NCI-H1092 treated with DMSO at 0.1 percent for 48 hours (cell line): Measurements from ENCODE around the gene POLR2C.

Source experiments
- DNase-seq: peaks from one replicate; lab custom pipeline; 2025; lab: John Stamatoyannopoulos, UW

The POLR2C gene

DNA sequence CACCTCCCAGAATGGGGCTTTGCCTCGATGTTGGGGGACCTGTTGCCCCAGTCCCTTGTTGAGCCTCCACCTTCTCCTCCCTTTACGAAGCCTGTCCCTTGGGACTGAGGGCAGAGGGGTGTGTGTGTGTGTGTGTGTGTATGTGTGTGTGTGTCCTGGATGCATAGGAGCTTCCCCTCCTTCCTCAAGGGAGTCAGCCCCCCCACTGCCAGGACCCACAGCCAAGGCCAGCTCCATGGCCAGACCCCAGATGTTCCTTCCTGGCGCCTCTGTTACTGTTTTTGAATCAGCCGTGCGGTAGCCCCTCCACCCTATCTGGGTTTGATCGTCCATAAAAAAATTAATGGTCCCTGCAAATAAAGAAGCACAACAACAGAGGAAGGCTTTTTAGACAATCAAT lies 41.5 kb downstream of the POLR2C start:
- DNase-seq = no peak

- DNase-seq = no peak
Measured at GRCh38 chr16:57504491-57504890, 42.0 kb downstream of the POLR2C start.

- no peak for DNase-seq
Measured at GRCh38 chr16:57505169-57505568, 42.7 kb downstream of the POLR2C start.

DNA sequence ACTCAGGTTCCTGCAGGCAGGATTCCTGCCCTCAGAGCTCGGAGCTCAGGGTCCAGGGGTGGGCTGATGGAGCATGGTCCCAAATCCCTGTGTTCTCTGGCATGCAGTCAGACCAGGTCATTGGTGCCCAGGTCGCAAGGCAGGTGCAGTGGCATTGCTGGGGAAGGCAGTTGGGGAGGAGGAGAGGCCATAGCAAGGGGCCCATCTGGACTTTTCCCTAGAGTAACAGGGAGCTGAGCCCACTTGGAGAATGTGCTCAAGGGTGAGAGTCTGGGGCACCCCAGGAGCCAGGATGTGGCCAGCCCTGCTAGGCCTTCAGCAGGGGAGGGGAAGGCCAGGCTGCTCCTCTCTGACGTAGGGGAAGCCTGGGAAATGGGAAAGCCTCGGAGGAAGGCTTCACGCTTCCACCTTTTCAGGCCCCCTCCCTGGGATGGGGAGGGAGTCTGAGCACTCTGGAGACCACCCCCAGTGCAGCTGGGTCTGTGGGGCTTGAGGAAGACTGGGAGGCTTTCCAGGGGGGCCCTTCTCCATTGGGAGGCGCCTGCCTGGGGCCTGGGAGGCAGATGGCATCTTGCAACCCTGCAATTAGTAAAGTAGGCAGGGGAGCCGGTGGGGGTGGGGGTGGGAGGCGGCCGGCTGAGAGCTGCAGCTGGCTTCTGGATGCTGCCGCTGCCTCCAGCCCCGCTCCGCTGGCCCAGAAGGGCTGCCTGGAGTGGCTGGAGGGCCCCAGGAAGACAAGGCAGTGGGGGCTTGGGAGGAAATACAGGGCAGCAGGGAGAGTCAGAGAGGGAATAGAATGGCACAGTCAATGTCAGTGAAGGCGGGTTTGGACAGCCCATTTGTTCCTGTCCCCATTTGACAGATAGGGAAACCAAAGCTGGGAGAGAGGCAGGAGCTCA lies 44.9 kb downstream of the POLR2C start:
- DNase-seq = no peak

DNA sequence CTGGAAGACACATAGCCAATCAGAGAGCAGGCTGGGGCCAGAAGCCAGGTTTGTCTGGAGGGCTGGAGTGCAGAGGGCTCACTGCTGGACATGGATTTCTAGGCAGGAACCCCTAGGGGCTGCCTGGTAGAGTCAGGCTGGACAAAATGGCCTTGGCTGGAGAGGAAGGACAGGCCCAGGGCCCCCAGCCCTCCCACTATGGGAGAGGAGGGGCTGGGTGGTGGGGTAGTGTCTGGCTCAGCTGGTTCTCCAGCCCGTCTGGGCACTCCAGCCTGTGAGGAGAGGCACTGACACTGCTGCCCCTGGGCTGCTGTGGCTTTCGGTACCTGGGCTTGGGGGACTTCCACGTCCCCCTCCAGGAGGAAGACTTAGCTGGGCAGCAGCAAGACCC lies 45.6 kb downstream of the POLR2C start:
- no peak for DNase-seq

DNA sequence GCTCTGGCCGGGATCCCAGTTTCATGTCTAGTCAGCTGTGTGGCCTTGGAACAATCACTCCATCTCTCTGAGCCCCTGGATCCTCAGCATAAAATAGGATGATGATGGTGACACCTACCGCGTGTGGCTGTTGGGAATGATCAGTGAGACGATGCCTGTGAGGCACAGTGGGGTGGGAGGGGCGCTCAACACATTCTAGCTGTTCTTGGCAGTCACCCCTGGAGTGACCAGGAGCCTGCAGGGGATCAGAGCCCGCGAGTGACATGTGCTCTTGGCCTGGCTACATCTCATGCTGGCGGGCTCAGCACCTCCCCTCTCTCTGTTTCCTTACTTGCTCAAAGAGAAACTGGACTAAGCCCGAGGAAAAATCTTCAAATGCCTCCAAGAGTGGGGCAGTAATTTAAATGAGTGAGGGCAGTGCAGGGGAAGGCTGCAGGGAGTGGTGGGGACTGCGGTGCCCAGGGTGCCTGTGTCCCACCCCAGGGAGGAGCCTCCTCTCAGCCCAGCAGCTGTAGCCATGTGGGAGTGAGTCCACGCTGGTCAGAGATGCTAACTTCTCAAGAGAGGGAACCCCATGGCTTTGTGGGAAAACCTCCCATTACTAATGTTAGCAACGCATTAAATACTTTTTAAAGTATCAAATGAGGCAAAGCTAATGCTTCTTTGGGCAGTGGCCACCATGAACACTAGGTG lies 46.9 kb downstream of the POLR2C start:
- no peak for DNase-seq

DNA sequence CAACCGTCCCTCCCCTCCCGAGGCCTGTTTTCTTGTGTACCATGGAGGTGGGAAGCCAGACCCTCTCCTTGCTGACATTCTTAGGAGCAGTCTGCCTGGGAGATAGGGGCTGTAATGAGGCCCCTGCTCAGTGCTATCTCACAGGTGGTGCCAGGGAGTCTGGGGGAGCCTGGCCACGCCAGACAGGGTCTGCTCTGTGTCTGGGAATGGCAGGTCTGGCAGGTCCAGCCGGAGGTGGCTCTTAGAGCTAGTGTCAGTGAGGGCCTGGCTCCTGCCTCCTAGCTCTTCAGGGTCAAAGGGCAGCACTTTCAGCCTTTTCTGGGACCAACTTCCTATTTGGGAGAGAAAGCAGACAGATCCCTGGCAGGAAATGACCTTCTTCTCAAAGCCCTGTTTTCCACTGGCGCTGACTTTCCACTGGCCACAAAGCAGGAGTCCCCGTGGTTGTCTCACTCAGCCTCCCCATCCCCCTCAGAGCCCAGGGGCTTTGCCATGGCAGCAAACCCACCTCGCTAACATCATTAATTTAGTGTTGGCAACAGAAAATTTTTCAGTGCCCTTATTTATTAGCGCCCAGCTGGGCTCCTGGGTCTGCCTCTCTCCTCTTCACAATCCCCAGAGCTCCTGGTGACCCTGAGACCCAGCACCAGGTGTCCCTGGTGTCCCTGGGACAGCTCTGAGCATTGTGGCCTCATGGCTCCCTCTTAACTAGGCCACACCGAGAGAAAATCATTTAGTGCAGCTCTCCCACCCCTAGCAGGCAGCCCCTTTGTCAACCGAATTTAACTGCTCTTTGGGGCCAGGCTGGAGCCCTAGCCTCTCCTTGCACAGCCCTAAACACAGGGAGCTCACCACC lies 47.8 kb downstream of the POLR2C start:
- DNase-seq = no peak

- DNase-seq = no peak
Measured at GRCh38 chr16:57512296-57513001, 50.0 kb downstream of the POLR2C start.

- DNase-seq = no peak
Measured at GRCh38 chr16:57513371-57514102, 51.1 kb downstream of the POLR2C start.

DNA sequence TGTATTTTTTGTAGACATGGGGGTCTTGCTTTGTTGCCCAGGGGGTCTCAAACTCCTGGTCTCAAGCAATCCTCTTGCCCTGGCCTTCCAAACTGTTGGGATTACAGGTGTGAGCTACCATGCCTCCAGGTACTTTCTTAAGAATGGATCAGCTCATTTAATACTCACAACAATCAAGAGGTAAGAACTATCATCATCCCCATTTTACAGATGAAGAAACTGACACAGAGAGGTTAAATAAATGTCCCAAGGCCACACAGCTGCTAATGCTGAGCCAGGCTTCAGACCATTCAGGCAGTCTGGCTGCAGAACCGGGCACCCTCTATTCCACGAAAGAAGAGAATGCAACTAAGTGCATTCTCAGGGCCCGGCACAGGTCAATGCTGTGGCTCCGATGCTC lies 51.9 kb downstream of the POLR2C start:
- no peak for DNase-seq

- no peak for DNase-seq
Measured at GRCh38 chr16:57514791-57515600, 52.5 kb downstream of the POLR2C start.

DNA sequence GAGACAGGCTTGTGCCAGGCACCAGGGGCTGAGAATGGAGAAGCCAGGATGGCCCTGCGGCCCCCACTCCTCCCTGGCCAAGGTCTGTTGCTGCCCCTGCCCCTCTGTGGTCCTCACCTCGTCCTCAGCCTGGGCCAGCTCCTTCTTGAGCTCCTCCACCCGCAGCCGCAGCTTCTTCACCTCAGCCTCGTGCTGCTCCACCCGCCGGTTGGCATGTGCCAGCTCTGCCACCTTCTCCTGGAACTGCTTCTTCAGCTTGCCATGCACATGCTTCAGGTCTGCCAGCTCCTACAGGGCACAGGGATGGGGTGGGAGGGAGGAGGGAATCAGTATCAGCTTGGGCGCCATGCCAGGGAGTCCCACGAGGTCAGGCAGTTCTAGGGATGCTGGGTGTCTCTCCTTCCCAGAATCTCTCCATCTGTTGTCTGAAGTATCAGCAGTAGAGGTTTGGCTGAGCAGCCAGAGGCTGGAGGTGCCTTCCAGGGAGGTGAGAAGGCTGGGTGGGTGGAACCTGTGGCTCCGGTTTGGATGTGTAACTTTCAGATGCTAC lies 53.8 kb downstream of the POLR2C start:
- no peak for DNase-seq

- no peak for DNase-seq
Measured at GRCh38 chr16:57516773-57517172, 54.3 kb downstream of the POLR2C start.

- DNase-seq = no peak
Measured at GRCh38 chr16:57517397-57518367, 55.2 kb downstream of the POLR2C start.

DNA sequence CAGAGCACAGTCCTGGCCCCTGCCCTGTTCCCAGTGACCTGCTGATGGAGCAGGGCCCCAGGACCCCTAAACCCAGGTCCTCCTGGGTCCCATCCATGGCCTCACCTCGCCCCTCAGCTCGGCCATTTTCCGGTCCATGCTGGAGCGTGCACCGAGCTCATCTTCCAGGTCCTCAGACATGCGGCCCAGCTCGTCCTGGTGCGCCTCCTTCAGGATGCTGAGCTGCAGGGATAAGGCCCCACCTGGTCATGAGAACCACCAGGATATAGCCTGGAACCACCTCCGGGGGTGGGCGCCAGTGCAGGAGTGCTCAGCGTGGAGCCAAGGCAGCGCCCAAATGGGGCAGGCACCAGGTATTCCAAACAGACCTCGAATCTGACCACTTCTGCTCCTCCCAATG lies 56.0 kb downstream of the POLR2C start:
- DNase-seq = no peak

DNA sequence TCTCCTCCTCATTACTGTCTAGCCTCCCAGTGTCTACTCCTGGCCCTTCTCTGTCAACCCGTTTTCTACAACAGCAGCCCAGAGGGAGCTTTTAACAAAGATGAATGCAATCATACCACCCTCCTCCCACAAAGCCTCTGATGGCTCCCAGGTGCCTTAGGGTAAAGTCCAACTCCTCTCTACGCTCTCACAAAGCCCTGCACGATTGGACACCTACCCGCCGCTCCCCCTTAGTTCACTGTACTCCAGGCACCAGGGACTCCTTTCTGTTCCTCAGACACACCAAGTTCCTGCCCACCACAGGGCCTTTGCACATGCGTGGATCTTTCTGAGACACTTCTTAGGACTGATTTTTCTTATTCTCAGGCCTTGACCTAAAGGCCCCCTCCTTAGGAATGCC lies 56.4 kb downstream of the POLR2C start:
- no peak for DNase-seq

DNA sequence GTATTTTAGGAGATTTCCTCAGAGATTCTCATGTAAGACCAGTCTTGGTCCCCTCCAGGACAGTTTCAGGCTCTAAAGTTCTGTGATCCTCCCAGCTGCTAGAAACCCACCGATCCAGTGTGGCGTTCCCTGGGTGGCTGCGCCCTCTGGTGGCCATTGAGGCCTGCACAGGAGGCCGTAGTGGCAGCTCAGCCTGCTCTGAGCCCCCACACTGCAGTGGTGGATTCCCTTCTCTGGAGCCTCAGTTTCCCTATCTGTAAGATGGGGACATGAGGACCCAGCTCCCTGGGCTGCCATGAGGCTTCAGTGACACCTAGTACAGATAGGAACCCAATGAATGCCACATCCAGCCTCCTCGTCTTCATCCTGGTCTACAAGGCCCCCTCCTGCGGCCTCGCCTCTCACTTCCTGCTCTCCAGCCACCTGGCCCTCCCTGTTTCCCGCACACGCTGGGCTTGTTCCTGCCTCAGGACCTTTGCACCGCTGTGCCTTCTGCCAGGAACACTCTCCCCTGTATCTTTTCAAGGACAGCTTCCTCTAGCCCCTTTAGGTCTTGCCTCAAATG lies 57.4 kb downstream of the POLR2C start:
- peak; percentile 45 for DNase-seq
